K562 treated with DMSO at 1 percent for 12 hours (cell line): ENCODE data around the gene RNU1-4. TPM values are rescaled to one million over a fixed set of nuclear protein-coding genes. Genes with fewer than 3 reads are reported as not detected.

ENCODE experiments used
- total RNA-seq: library from RNA; unstranded; fragments of 300-600 nt; gene quantifications from 2 replicates; pipeline ENCODE4 v1.2.3, GENCODE V29; 2022; ENCODE audit not compliant: insufficient read depth

Gene RNU1-4
- total RNA-seq = not detected in 2 replicates

DNA sequence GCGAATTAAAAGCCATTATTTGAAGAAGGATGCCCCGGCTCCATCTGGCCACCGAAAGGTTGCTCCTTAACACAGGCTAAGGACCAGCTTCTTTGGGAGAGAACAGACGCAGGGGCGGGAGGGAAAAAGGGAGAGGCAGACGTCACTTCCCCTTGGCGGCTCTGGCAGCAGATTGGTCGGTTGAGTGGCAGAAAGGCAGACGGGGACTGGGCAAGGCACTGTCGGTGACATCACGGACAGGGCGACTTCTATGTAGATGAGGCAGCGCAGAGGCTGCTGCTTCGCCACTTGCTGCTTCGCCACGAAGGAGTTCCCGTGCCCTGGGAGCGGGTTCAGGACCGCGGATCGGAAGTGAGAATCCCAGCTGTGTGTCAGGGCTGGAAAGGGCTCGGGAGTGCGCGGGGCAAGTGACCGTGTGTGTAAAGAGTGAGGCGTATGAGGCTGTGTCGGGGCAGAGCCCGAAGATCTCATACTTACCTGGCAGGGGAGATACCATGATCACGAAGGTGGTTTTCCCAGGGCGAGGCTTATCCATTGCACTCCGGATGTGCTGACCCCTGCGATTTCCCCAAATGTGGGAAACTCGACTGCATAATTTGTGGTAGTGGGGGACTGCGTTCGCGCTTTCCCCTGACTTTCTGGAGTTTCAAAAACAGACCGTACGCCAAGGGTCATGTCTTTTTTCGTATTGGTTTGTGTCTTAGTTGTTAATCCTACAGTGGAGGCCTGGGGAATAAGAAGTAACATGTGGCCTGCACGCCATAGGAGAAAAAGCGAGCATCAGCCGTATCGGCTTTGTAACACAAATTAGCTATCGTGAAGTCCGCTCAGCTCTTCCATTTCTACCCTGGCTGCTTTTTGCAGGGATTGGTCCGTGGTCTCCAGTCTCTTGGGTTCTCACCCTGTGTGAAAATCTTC is at the start of gene RNU1-4:
Gene RNU1-4 (plus strand): TSS at position 470 of the 918 bp plus-strand sequence.

Other genes starting within 250 kb of the RNU1-4 start
- gene RNU1-1, start 226.2 kb upstream of the RNU1-4 start, total RNA-seq = not detected in 2 replicates
- 11.0 and 64.3 TPM in 2 replicates for gene NBPF1, start 127.0 kb upstream of the RNU1-4 start, total RNA-seq
- gene RNU1-3, start 73.6 kb upstream of the RNU1-4 start, total RNA-seq = not detected in 2 replicates
- gene RNU1-2, start 155.5 kb downstream of the RNU1-4 start, total RNA-seq = not detected in 2 replicates
- gene CROCC, start 181.4 kb downstream of the RNU1-4 start, total RNA-seq = 9.4 and 17.4 TPM in 2 replicates
- not detected in 2 replicates for gene MFAP2, start 240.1 kb downstream of the RNU1-4 start, total RNA-seq